Measurements from ENCODE around the gene SRI.
A peak's percentile ranks its signal among the peaks of the same experiment; 100 is the strongest.
"Not testable (repeated sequence)": the region's sequence is repeated elsewhere in the genome, so short reads cannot be mapped to it uniquely, and the experiment has no call there.

The SRI gene

GRCh38 chr7:88172842-88173241, 47.0 kb downstream of the SRI start:
- no peak for DNase-seq

- peak; percentile 17 for DNase-seq
These were observed 50.0 kb downstream of the SRI start for GRCh38 chr7:88169717-88170320.

- no peak for DNase-seq
These were observed 52.1 kb downstream of the SRI start for GRCh38 chr7:88167721-88168120.

DNA sequence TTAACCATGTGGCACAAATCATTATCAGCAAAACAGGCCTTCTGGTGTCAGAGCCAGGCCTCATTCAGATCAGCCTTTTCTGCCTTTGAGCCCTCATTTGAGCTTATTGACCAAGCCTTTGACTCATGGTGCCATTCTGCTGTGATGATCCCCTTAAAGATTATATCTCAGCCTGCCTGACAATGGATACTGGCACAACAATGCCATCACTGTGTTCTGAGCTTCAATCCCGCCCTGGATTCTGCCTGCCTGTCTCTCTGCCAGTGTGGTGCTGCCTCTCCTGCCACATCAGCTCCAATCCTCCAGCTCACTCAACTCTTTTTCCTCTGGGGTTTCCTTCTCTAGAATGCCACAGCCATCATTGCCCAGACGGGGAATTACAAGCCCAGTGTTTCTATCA, 52.6 kb downstream of the SRI start:
- DNase-seq = no peak

GRCh38 chr7:88165697-88166096, 54.1 kb downstream of the SRI start:
- DNase-seq = no peak

DNA sequence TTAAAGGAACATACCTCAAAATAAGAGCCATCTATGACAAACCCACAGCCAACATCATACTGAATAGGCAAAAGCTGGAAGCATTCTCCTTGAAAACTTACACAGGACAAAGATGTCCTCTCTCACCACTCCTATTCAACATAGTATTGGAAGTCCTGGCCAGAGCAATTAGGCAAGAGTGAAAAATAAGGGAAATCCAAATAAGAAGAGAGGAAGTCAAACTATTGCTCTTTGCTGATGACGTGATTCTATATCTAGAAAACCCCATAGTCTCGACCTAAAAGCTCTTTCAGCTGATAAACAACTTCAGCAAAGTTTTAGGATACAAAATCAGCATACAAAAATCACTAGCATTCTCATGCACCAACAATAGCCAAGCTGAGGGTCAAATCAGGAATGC, 60.1 kb downstream of the SRI start:
- DNase-seq = not testable (repeated sequence)

GRCh38 chr7:88156356-88156755, 63.5 kb downstream of the SRI start:
- no peak for DNase-seq

DNA sequence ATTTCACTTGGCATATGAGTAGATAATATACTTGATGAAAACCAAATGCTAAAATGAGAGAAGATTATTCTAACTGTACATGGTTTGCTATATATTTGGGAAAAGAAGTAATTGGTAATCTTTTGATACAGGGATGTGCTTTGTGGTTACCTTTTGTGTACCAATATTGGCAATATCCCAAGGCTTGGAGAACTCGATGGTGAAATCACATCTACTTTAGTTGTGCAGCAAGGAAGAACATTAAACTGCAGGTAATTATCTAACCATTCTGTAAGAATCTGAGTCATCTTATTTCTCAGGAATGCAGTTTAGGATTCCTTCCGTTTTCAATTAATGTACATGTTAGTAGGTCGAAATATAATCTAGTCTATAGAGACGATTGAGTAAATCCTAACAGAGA, 64.1 kb downstream of the SRI start:
- no peak for DNase-seq
